Endothelial cell of umbilical vein (primary cell): ENCODE results near the gene RSL24D1. TPM values are rescaled to one million over a fixed set of nuclear protein-coding genes. Genes with fewer than 3 reads are reported as not detected.

Source experiments
- BruUV-seq: library from RNA; stranded (reverse); fragments of 400-500 nt; replicated peaks from 2 replicates; lab custom pipeline; 2021; lab: Mats Ljungman, UMichigan
- CTCF ChIA-PET: fragments of 300-600, 350-600 bp; sonication (Branson Sonifier 250); formaldehyde crosslinking; loops from one replicate; lab custom pipeline; 2021; ENCODE audit warnings: antibody characterized with exemption, inconsistent platforms; lab: Charles Lee
- POLR2A ChIA-PET: fragments of 300-600, 350-600 bp; sonication (Branson Sonifier 250); formaldehyde crosslinking; loops from one replicate; lab custom pipeline; 2021; ENCODE audit warnings: antibody characterized with exemption, inconsistent platforms; lab: Charles Lee
- DNase-seq: peaks from one replicate; pipeline ENCODE4 v3.0.0-alpha.2; 2011; ENCODE audit warnings: low read depth, low spot score
- FAIRE-seq: peaks from 2 replicates; lab custom pipeline; 2011; peaks lifted over from hg19 to GRCh38; lab: Jason Lieb, UNC
- H2AFZ ChIP-seq: 2 replicates; pipeline ENCODE4 v1.6.0; 2012; ENCODE audit warnings: low read depth, low read length, control low read depth, inconsistent platforms
- H3K27ac ChIP-seq: 2 replicates; pipeline ENCODE4 v1.5.1; 2011; ENCODE audit warnings: low read depth, mild to moderate bottlenecking, control low read depth, low read length, moderate library complexity; ENCODE audit not compliant: insufficient read depth
- H3K27me3 ChIP-seq, 2 experiments: 2 replicates each; pipeline versions ENCODE4 v1.6.0 to v1.6.1; 2011; ENCODE audit warnings: low read length in 2 of 2, mixed read lengths in 1 of 2; ENCODE audit not compliant: control insufficient read depth in 2 of 2, insufficient read depth in 2 of 2
- H3K36me3 ChIP-seq, 2 experiments: 2 replicates in 1 of 2; 3 replicates in 1 of 2; pipeline ENCODE4 v1.5.1; 2011; ENCODE audit warnings: low read length in 2 of 2, mild to moderate bottlenecking in 1 of 2, moderate library complexity in 1 of 2; ENCODE audit not compliant: control insufficient read depth in 2 of 2, insufficient read depth in 2 of 2; ENCODE audit errors: extremely low read depth in 1 of 2
- H3K4me1 ChIP-seq: 3 replicates; pipeline ENCODE4 v1.5.1; 2011; ENCODE audit warnings: mild to moderate bottlenecking, low read length; ENCODE audit not compliant: control insufficient read depth, insufficient read depth; ENCODE audit errors: extremely low read depth
- H3K4me2 ChIP-seq: 2 replicates; pipeline ENCODE4 v1.6.1; 2011; ENCODE audit warnings: low read length, control low read depth, mixed read lengths; ENCODE audit not compliant: insufficient read depth
- H3K4me3 ChIP-seq, 3 experiments: fragments of 200-600 bp in 1 of 3; sonication (generic), shearing (Covaris generic) in 1 of 3; replicated peaks in 1 of 3; 2 replicates each; pipeline ENCODE4 v1.5.1; 2011 to 2016; ENCODE audit warnings: control low read depth in 3 of 3, low read length in 3 of 3, mild to moderate bottlenecking in 2 of 3, inconsistent platforms in 1 of 3, low read depth in 1 of 3, moderate library complexity in 1 of 3; ENCODE audit not compliant: insufficient read depth in 1 of 3
- H3K79me2 ChIP-seq: 2 replicates; pipeline ENCODE4 v1.6.0; 2012; ENCODE audit warnings: low read length, inconsistent platforms; ENCODE audit not compliant: control insufficient read depth, insufficient read depth
- H3K9ac ChIP-seq: replicated peaks from 2 replicates; pipeline ENCODE3; 2011; ENCODE audit warnings: low read length, control low read depth; ENCODE audit not compliant: insufficient read depth; ENCODE audit errors: extremely low read depth
- H3K9me1 ChIP-seq: replicated peaks from 3 replicates; pipeline ENCODE4 v1.6.0; 2011; ENCODE audit warnings: mild to moderate bottlenecking, low read length; ENCODE audit not compliant: control insufficient read depth, insufficient read depth; ENCODE audit errors: extremely low read depth
- H3K9me3 ChIP-seq: replicated peaks from 2 replicates; pipeline ENCODE4 v1.5.1; 2012; ENCODE audit warnings: low read length, inconsistent platforms; ENCODE audit not compliant: control insufficient read depth, insufficient read depth
- H4K20me1 ChIP-seq: replicated peaks from 2 replicates; pipeline ENCODE3; 2011; ENCODE audit warnings: mild to moderate bottlenecking, low read length; ENCODE audit not compliant: control insufficient read depth, insufficient read depth; ENCODE audit errors: extremely low read depth
- CTCF ChIP-seq, 2 donors: IDR thresholded peaks; 1 replicate in 1 of 2; 2 replicates in 1 of 2; pipeline ENCODE4 v1.5.1; 2011; ENCODE audit warnings: low read length in 2 of 2, mild to moderate bottlenecking in 2 of 2, moderate library complexity in 2 of 2, control low read depth in 1 of 2, inconsistent platforms in 1 of 2, low read depth in 1 of 2; ENCODE audit not compliant: insufficient read depth in 1 of 2; ENCODE audit errors: extremely low read depth in 1 of 2
- EZH2 ChIP-seq: IDR thresholded peaks from 2 replicates; pipeline ENCODE4 v1.6.1; 2012; ENCODE audit warnings: borderline replicate concordance, low read depth, mild to moderate bottlenecking, moderate library complexity, low read length, inconsistent platforms; ENCODE audit not compliant: severe bottlenecking
- FOS ChIP-seq: IDR thresholded peaks from 2 replicates; pipeline ENCODE4 v1.6.1; 2011; ENCODE audit warnings: mild to moderate bottlenecking, low read length, moderate library complexity, borderline replicate concordance; ENCODE audit not compliant: insufficient read depth
- GATA2 ChIP-seq: IDR thresholded peaks from 2 replicates; pipeline ENCODE4 v1.7.0; 2011; ENCODE audit warnings: low read depth, mild to moderate bottlenecking, moderate library complexity, mixed read lengths, low read length; ENCODE audit not compliant: insufficient read length, insufficient read depth
- JUN ChIP-seq: IDR thresholded peaks from 2 replicates; pipeline ENCODE4 v1.6.1; 2011; ENCODE audit warnings: borderline replicate concordance, low read depth; ENCODE audit not compliant: insufficient read length, insufficient read depth
- MAX ChIP-seq: IDR thresholded peaks from 2 replicates; pipeline ENCODE4 v1.6.1; 2011; ENCODE audit not compliant: insufficient read depth, insufficient read length
- MYC ChIP-seq: IDR thresholded peaks from one replicate; pipeline ENCODE4 v1.6.1; 2011; ENCODE audit warnings: mild to moderate bottlenecking, low read depth, low read length
- POLR2A ChIP-seq: IDR thresholded peaks from 2 replicates; pipeline ENCODE4 v1.6.1; 2012; ENCODE audit warnings: low read depth, mild to moderate bottlenecking, control low read depth, low read length
- POLR2AphosphoS5 ChIP-seq: IDR thresholded peaks from 2 replicates; pipeline ENCODE4 v1.6.1; 2012; ENCODE audit warnings: low read depth, mild to moderate bottlenecking, control low read depth, low read length, moderate library complexity; ENCODE audit not compliant: insufficient read depth
- dilution Hi-C: fragments of 300-500 bp; cut with MboI; formaldehyde crosslinking; loops from one replicate; pipeline ENCODE4 v1.15.0; 2019; ENCODE audit warnings: low sequenced_read_pairs; ENCODE audit not compliant: extremely low pct_ligation_motif_present
- intact Hi-C: fragments of 100-400 bp; cut with micrococcal nuclease; formaldehyde crosslinking; loops from one replicate; pipeline ENCODE4 v1.10.0; 2022
- polyA plus RNA-seq, 4 experiments: library from polyadenylated mRNA; depleted of rRNA in 3 of 4; stranded (reverse) in 3 of 4; unstranded in 1 of 4; fragments of >200 nt; gene quantifications; 2 replicates each; pipeline versions ENCODE4 v1.2.1 to v1.2.3, GENCODE V29; 2011 to 2012; ENCODE audit warnings: missing spikeins in 1 of 4
- total RNA-seq: library from RNA; stranded (reverse); gene quantifications from 2 replicates; pipeline ENCODE4 v1.2.3, GENCODE V29; 2021

Gene RSL24D1
- total and polyA plus RNA-seq, 2 donors (not counting 3 experiments of a cell fraction or from before 2014, with no cell fraction given), result 18.4 to 60.0 TPM

DNA sequence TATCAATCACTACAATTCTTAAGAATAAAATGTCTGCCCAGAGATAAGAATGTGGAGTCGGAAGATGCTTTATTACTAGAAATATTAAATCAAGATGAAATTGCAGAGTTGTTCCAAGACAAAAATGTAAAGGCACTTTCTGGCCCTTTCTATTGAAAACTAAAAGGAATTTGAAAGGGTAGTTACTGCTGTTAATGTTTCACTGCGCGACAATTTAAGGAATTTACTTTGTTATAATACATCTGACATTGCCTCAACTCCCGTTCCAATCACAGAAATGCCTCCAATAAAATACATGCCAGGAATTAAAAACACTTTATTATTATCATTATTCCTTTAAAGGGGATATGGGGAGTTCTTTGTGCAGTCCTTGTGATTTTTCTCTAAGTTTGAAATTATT is 26.4 kb downstream of the RSL24D1 start:
- ChIA-PET CTCF (no interaction called here), POLR2A (no interaction called here)
- H3K9ac ChIP-seq, result no peak overlapping the region
- no peak overlapping the region for H3K4me2 ChIP-seq
- no peaks in the 10 kb centered on the region for H3K36me3 ChIP-seq
- intact Hi-C loops, result no loop called here
- no peak for FAIRE-seq
- no peaks in the 10 kb centered on the region for H4K20me1 ChIP-seq
- H3K9me3 ChIP-seq, result no peaks in the 10 kb centered on the region
- no peak for TF ChIP-seq CTCF (IDR thresholded peaks at IDR 0.05; ENCODE audit: extremely low read depth in 1 of 2, insufficient read depth in 1 of 2, low read depth in 1 of 2, low read length in 2 of 2)
- TF ChIP-seq FOS, result no peak
- TF ChIP-seq JUN, result no peak
- TF ChIP-seq MAX, result no peak
- no peak for TF ChIP-seq MYC
- TF ChIP-seq POLR2AphosphoS5, result no peak
- TF ChIP-seq POLR2A, result no peak
- no peak for TF ChIP-seq GATA2
- no peak for TF ChIP-seq EZH2
- H2AFZ ChIP-seq, result no peak overlapping the region
- no peaks in the 10 kb centered on the region for H3K27me3 ChIP-seq
- DNase-seq, result no peak
- no peaks in the 10 kb centered on the region for H3K9me1 ChIP-seq
- dilution Hi-C loops, result no loop called here
- no peak overlapping the region for H3K27ac ChIP-seq
- no peaks in the 10 kb centered on the region for H3K4me1 ChIP-seq
- no TSS peak for BruUV-seq
- no peaks in the 10 kb centered on the region for H3K79me2 ChIP-seq
- no peak overlapping the region for H3K4me3 ChIP-seq
